ENCODE measurements around the gene CASKIN1.
"Not testable (repeated sequence)": the region's sequence is repeated elsewhere in the genome, so short reads cannot be mapped to it uniquely, and the experiment has no call there.

Gene CASKIN1

DNA sequence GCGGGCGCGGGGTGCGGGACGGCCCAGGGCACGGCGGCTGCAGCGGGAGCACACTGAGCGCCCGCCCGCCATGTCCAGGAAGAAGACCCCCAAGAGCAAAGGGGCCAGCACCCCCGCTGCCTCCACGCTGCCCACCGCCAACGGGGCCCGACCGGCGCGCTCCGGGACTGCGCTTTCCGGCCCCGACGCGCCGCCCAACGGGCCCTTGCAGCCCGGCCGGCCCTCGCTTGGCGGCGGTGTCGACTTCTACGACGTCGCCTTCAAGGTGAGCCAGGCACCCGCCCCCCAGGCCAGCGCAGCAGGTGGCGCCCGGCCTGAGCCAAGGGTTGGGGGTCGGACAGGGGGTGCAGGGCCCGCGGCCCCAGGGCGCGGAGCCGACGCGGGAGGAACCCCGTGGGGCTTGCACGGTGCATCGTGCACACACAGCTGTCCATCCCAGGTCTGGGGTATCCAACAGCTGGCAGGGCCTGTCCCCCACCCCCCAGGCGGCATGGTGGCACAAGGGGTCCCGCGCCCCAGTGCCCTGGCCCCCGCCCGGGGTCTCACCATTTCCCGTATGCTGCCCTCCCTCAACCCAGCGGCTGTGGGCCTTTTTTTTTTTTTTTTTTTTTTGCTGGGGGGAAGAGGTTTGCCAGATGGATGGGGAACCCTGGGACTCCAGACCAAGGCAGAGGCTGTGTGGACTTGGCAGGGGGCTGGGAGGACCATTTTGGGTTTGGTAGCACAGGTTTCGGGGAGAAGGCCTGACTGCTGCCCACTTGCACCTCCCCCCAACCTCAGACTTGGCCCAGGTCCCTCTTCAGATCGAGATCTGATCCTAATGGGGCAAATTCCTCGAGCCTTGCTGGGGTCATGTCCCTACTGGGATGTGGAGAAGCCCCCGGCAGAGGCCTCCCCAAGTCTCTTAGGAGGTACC, 47.4 kb downstream of the CASKIN1 start:
- no peak for TF ChIP-seq GATA3 (IDR thresholded peaks at IDR 0.05; ENCODE audit: low read depth, low read length)
- TF ChIP-seq GATA2 (IDR thresholded peaks at IDR 0.05; ENCODE audit: low read depth, low read length), result no peak

DNA sequence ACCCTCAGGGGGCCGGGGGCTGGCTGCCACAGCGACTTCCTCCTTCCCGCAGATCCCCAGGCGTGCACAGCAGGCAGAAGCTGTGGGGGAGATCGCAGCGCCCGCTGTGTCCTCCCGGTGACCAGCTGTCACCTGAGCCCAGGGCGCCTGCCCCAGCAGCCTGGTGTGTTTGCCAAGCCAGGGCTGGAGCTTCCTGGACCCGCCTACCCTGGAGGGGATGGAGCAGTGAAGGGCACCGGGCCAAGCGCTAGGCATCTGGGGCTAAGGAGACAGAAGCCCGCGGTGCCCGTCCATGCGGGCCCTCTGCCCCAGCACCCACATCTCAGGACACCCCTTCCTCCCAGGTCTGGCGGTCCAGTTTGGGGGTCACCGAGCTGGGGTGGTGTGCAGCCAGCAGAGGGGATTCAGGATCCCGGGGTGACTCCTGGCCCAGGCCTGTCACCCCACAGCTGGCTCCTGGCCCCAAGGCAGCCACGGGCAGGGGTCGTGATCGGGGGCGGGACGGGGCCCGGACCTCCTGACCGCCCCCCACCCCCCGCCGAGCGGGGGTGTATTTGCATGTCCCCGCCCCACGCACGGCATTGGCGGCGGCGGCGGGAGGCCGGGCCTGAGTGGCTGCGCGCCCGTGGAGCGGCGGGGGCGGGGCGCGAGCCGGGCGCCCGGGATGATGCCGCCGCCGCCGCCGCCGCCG, 48.3 kb downstream of the CASKIN1 start, which contains the start of gene RAB26:
Gene RAB26, plus strand, starts transcription at position 645 of the 691 bp plus-strand sequence. CDS start 159 bp downstream, outside the sequence.
- TF ChIP-seq GATA3 (IDR thresholded peaks at IDR 0.05; ENCODE audit: low read depth, low read length), result no peak
- no peak; the same call in 1 of the 2 replicates for TF ChIP-seq GATA2 (IDR thresholded peaks at IDR 0.05; ENCODE audit: low read depth, low read length)

DNA sequence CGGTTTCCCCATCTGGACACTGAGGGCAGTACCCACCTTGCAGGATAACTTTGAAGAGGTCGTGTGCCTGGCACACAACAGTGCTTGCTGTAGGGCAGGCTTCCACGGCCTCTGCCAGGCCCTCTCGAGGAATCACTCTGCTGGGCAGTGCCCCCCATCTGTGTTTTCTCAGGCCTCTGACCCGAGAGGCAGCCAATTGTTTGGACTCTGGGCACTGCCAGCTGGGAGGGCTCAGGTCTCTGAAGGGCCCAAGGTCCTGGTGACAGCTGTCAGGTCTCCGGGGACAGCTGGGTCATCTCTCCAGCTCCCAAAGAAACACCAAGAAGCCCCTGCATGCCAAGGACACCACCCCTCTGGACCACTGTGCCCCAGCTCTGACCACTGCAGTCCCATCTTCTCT, 49.0 kb downstream of the CASKIN1 start:
- TF ChIP-seq GATA3 (IDR thresholded peaks at IDR 0.05; ENCODE audit: low read depth, low read length) (no peak), GATA2 (IDR thresholded peaks at IDR 0.05; ENCODE audit: low read depth, low read length) (no peak)

DNA sequence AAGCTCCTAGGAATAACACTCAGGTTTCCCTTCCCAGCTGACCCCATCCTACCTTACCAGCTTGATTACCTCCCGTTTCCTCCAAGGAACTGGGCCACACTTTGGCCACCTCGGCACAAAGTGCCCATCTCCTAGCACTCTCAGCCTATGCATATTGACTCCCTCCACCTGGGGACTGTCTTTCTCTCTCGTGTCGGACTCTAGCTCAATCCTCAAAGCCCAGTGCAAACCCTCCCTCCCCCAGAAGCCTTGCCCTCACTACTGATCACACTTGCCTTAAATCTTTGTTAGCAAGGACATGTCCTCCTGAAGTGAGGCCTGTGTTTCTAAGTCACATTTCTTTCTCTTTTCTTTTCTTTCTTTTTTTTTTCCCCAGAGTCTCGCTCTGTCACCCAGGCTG, 50.6 kb downstream of the CASKIN1 start:
- no peak for TF ChIP-seq GATA3 (IDR thresholded peaks at IDR 0.05; ENCODE audit: low read depth, low read length)
- TF ChIP-seq GATA2 (IDR thresholded peaks at IDR 0.05; ENCODE audit: low read depth, low read length), result no peak

DNA sequence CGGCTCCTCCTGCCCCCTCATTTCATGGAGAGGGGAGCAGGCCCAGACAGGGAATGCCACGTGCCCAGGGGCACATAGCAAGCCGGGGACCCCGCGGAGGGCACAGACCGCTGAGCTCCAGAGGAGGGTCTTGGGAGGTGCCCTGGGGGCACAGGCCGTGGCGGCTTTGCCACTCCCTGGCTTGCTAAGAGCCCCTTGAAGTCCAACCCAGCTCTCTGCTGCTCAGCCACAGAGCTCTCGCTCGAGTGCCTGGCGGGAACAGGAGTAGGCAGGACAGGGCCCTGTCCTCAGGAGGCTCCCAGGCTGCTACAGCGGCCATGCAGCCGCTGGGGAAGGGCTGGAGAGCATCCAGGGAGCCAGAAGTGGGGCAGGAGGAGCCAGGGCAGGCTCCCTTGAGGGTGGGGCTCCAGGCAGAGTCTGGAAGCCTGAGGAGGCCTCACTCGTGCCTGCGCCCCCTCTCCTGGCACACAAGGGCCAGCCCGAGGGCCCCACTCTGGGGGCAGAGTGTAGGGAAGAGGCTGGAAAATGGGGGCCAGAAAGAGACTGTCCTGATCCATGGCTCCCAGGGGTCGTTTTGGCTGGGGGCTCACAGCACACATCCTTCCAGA, 52.4 kb downstream of the CASKIN1 start:
- TF ChIP-seq GATA2 (IDR thresholded peaks at IDR 0.05; ENCODE audit: low read depth, low read length) (no peak), GATA3 (IDR thresholded peaks at IDR 0.05; ENCODE audit: low read depth, low read length) (no peak)

DNA sequence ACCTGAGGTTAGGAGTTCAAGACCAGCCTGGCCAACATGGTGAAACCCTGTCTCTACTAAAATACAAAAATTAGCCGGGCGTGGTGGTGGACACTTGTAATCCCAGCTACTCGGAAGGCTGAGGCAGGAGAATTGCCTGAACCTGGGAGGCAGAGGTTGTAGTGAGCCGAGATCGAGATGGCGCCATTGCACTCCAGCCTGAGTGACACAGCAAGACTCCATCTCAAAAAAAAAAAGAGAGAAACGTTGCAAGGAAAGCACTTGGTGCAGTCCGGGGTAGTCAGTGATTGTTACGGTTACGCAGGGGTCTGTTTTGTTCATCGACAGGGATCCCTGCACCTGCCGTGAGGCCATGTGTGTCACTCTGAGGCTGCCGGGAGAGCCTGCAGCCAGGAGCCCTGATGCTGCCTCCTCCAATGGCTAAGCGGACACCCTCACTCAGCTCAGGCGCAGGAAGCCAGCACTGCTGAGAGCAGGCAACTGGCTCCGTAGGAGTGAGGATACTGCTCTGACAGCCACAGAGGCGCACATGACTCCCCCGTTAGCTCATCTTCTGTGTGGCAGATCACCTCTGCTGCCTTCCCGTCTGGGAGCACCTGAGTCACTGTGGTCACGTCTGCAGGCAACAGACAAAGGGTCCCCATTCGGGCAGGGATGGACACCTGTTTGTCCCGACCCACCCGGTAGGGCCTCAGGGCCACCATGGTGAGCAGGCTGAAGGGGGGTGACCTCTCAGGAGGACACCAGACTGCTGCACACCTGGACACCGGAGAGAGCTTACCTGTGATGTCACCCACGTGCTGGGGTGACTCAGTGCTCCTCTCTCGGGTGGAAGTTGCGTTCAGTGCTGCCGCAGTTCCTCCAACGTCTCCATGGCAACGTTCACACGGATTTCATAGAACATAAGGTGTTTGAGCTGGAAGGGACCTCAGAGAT, 53.2 kb downstream of the CASKIN1 start:
- TF ChIP-seq GATA2 (IDR thresholded peaks at IDR 0.05; ENCODE audit: low read depth, low read length) (no peak), GATA3 (IDR thresholded peaks at IDR 0.05; ENCODE audit: low read depth, low read length) (no peak)

DNA sequence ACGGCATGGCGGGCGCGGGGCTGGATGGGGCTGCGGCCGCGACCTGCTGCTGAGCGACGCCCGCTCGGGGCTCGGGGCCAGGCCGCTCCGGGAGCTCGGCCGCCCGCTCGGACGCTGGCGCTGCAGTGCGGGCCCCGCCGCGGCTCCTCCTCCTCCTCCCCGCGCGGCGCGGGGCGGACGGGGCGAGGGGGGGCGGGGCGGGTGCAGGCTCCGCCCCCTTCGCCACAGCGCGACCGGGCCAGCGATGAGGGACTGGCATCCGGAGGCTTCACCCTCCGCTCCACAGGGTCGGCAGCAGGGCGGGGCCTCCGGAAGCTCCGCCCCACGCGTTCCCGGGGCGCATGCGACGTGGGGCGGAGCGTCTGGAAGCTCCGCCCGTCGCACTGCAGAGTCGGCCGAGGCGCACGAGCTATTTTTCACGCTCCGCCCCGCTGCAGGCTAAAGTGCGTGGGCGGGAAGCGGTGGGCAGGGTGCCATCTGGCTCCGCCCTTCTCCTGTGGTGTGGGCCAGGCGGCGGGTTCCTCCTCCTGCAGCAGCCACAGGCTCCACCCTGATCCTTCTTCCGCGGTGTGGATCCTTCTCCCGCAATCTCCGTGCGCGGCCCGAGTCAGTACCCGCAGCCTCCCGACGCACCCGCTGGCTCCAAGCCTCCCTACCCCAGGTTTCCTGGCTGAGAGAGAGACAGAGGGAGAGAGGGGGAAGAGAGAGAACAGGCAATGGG, 60.5 kb downstream of the CASKIN1 start, which contains the start of gene PKD1:
Gene PKD1, minus strand, starts transcription at position 129 of the 721 bp plus-strand sequence. CDS start 209 bp downstream, outside the sequence.
- not testable (repeated sequence) for TF ChIP-seq GATA2, GATA3 (IDR thresholded peaks at IDR 0.05; ENCODE audit: low read depth, low read length)

All from SH-SY5Y (cell line).